ENCODE results near the gene SPOCK1. TPM values are rescaled to one million over a fixed set of nuclear protein-coding genes. Genes with fewer than 3 reads are reported as not detected.

Gene SPOCK1
- total and polyA plus RNA-seq, 7 donors = 4.2 to 52.7 (median 16.0) TPM

GRCh38 chr5:137056676-137057075 is 442.4 kb downstream of the SPOCK1 start:
- Histone ChIP-seq H3K27ac (no peak overlapping the region), H3K36me3 (ENCODE audit: insufficient read depth in 1 of 2, low read depth in 1 of 2) (no peaks in the 10 kb centered on the region), H3K4me3 (no peak overlapping the region), H3K9me3 (no peaks in the 10 kb centered on the region), H3K27me3 (ENCODE audit: insufficient read depth in 3 of 3, low read length in 2 of 3) (no peaks in the 10 kb centered on the region), H3K4me1 (no peaks in the 10 kb centered on the region)
- TF ChIP-seq, protein P1, sequence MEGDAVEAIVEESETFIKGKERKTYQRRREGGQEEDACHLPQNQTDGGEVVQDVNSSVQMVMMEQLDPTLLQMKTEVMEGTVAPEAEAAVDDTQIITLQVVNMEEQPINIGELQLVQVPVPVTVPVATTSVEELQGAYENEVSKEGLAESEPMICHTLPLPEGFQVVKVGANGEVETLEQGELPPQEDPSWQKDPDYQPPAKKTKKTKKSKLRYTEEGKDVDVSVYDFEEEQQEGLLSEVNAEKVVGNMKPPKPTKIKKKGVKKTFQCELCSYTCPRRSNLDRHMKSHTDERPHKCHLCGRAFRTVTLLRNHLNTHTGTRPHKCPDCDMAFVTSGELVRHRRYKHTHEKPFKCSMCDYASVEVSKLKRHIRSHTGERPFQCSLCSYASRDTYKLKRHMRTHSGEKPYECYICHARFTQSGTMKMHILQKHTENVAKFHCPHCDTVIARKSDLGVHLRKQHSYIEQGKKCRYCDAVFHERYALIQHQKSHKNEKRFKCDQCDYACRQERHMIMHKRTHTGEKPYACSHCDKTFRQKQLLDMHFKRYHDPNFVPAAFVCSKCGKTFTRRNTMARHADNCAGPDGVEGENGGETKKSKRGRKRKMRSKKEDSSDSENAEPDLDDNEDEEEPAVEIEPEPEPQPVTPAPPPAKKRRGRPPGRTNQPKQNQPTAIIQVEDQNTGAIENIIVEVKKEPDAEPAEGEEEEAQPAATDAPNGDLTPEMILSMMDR (IDR thresholded peaks at IDR 0.05) = no peak
- no peak for ATAC-seq
- 87 to 92% (median 90%) methylated on average over 2 of the region's 2 CpGs for WGBS, 3 donors
- DNase-seq = no peak
- intact Hi-C loops (cut with DNase I) = loop anchor here in 1 of 2 donors (10.0 kb wide), 1 partner anchor 252 kb away; no protein-coding TSS in a partner anchor

DNA sequence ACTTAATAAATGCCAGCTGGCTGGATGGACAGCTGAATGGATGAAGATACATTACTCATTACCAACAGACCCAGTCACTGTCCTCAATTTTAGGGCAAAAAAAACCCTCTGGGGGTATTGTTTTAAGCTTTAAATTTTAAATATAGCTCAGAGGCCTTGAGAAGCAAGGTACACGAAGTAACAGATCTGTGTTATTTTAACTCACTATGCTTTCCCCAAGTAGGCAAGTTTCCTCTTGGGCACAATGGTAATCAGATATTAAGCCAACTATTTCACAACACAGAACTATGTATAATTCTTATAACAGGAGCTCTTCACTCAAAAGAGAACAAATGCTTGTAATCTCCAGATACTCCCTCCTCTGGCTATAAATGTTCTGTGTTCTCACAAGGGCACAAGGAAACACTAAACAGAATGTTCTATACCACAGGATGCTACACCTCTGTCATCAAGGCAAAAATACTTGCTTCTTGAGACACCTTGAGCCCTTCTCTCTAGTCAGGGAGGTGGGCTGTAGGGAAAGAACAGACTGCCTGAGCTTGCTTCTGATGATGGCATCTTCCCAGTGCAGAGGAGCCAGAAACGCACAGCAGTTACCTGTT is 443.8 kb downstream of the SPOCK1 start:
- Histone ChIP-seq H3K4me3 (no peak overlapping the region), H3K27ac (no peak overlapping the region), H3K27me3 (ENCODE audit: insufficient read depth in 3 of 3, low read length in 2 of 3) (no peaks in the 10 kb centered on the region), H3K4me1 (no peaks in the 10 kb centered on the region), H3K36me3 (ENCODE audit: insufficient read depth in 1 of 2, low read depth in 1 of 2) (no peaks in the 10 kb centered on the region), H3K9me3 (no peaks in the 10 kb centered on the region)
- DNase-seq = no peak
- ATAC-seq = peak in 2 of 4 donors; percentile 25 to 26
- 56 to 74% (median 71%) methylated on average over 2 of the region's 2 CpGs for WGBS, 3 donors
- intact Hi-C loops (cut with DNase I) = loop anchor here in 1 of 2 donors (10.0 kb wide), 1 partner anchor 251 kb away; no protein-coding TSS in a partner anchor
- TF ChIP-seq, protein P1 (IDR thresholded peaks at IDR 0.05) = no peak

DNA sequence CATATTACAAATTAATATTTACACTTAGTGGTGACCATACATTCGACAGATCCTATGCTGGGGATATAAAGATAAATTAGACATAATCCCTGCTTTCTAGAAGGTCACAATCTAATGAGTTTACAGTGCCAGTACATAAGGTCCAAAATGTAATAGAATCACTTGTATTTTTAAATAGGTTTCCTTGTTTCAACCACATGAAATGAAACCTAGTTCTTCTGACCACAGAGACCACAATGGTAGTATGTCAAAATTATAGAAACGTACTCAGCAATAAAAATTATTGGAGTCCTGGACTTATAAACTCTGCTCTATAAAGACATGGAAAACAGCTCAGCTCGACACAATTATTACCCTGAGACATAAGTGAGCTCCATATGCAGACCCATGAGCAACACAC is 444.3 kb downstream of the SPOCK1 start:
- Histone ChIP-seq H3K9me3 (no peaks in the 10 kb centered on the region), H3K27ac (no peak overlapping the region), H3K36me3 (ENCODE audit: insufficient read depth in 1 of 2, low read depth in 1 of 2) (no peaks in the 10 kb centered on the region), H3K4me3 (no peak overlapping the region), H3K27me3 (ENCODE audit: insufficient read depth in 3 of 3, low read length in 2 of 3) (no peaks in the 10 kb centered on the region), H3K4me1 (no peaks in the 10 kb centered on the region)
- ATAC-seq (no peak), DNase-seq (no peak)
- WGBS, 3 donors = 71 to 84% (median 74%) methylated on average over 3 of the region's 3 CpGs
- intact Hi-C loops (cut with DNase I) = loop anchor here in 1 of 2 donors (10.0 kb wide), 1 partner anchor 250 kb away; no protein-coding TSS in a partner anchor
- TF ChIP-seq, protein P1 (IDR thresholded peaks at IDR 0.05) = no peak

GRCh38 chr5:137054335-137054734 is 444.8 kb downstream of the SPOCK1 start:
- Histone ChIP-seq H3K27ac (no peak overlapping the region), H3K36me3 (ENCODE audit: insufficient read depth in 1 of 2, low read depth in 1 of 2) (no peaks in the 10 kb centered on the region), H3K27me3 (ENCODE audit: insufficient read depth in 3 of 3, low read length in 2 of 3) (no peaks in the 10 kb centered on the region), H3K4me3 (no peak overlapping the region), H3K4me1 (no peaks in the 10 kb centered on the region), H3K9me3 (no peaks in the 10 kb centered on the region)
- no peak for DNase-seq
- TF ChIP-seq, protein P1 (IDR thresholded peaks at IDR 0.05) = no peak
- ATAC-seq = no peak
- 70 to 88% (median 83%) methylated on average over 1 of the region's 1 CpG for WGBS, 3 donors
- intact Hi-C loops (cut with DNase I) = loop anchor here in 1 of 2 donors (10.0 kb wide), 1 partner anchor 250 kb away; no protein-coding TSS in a partner anchor
